Suppressor macrophage (primary cell): Measurements from ENCODE around the gene USP15.

Experiments used
- DNase-seq, 4 experiments: peaks; one replicate each; pipeline ENCODE4 v3.0.0-alpha.2; 2020 to 2022

Gene USP15

GRCh38 chr12:62258231-62258630 lies 2.0 kb upstream of the USP15 start:
- DNase-seq: no peak

DNA sequence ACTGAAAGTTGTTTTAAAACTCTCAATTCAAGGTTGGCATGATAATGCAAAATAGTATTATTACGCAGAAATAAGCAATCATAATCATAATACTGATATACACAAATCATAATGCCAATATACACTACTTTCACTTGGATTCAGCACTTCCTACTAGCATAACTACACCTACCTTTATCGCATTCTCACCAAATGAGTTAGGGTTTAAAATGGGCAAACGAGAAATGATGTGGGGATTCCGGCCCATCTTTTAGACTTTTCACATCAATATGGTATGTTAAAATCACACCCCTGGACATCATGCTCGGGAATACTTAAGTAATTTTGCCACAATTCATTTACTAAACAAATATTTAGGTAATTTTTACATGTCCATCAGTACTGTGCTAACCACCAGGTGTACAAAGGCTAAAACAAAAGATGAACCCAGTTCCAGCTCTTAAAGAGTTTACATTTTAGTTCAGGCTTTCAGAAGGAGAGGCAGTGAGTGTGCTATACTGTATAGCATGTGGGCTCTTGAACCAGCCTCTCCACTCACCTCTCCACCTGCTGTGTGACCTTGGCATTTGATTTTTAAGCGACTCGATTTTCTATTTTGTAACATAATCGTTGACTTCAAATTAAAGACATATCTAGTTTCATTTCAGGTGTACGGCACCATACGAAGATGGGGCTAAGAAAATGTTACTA lies 1.1 kb upstream of the USP15 start:
- peak in 3 of 4 experiments; percentile 3 to 20 (median 10) for DNase-seq

DNA sequence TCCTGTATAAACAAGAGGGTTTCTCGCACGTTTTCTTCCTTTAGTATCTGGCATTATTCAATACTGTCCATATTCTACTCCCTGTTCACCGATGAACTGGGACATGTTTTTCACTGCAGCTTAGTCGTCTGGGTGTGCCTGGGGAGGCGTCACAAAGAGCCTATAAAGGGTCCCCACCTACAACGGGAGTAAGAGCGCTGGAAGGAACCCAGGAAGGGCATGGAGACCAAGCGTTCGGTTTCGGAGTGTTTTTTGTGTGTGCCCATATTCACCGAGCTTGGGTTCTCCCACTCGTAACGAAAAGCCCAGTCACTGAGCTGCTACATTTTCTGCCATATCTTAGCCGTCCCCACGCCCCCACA lies 592 bp upstream of the USP15 start:
- DNase-seq: no peak

DNA sequence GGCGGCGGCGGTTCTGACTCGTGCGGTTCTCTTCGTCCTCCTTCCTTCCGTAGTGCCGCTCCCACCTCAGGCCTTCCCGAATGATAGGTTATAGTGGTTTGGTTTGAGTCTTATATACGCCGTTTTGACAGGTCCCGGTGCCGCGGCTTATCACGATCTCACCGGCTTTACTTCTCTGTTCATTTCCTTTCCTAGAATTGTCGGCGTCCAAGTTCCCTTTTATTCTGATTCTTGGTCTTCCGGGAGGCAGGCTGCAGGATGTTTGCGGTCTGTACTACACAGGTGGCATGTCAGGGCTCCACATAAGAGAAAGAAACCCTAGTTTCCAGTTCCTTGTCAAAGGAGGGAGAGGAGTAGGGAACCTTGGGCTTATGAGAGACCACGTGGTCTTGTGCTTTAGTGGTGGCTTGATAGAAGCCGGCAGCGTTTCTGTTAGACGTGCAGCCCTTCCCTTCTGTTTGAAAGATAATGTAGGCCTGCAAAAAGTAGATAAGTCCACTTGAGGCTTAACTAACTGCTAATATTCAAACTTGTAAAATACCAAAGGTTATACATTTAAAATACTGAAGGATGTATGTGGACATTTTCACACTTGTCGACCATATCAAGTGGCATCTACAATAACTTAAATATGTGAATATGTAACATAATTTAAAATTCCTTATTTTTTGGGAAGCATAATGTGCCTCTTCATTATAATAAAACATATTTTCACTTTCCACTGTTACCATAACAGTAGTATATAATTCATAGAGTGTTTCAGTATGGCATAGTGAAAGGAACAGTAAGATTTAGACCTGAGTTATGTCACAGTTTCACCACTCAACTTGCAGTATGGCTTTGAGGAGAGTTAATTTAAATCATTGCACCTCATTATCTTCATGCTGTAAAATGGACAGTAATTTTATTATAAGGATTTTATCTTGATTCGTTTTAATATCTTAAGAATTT lies 804 bp downstream of the USP15 start:
- DNase-seq: peak; percentile 67 to 83 (median 76)

- DNase-seq: no peak
Measured at GRCh38 chr12:62261876-62262517, 1.8 kb downstream of the USP15 start.

DNA sequence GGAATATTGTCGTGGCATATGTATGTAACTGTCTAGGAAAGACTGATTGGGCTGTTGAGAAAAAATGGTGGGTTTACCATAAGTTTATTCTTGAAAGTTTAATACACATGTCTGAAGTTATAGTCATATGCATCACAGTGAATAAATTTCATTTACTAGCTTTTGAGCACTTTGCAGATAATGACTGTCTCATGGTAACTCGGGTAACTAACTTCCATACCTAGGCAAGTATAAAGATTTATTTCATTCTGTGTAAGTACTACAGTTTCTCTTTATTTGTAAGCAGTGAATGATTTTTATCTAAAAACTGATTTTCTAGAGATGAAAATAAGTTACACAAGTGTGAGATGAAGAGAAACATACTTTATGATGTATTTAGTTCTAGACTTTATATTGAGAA lies 3.0 kb downstream of the USP15 start:
- no peak for DNase-seq

- DNase-seq: no peak
Measured at GRCh38 chr12:62263966-62264365, 3.8 kb downstream of the USP15 start.

- peak in 2 of 4 experiments; percentile 22 to 41 for DNase-seq
Measured at GRCh38 chr12:62264706-62265105, 4.5 kb downstream of the USP15 start.

GRCh38 chr12:62265511-62265910 lies 5.3 kb downstream of the USP15 start:
- no peak for DNase-seq

DNA sequence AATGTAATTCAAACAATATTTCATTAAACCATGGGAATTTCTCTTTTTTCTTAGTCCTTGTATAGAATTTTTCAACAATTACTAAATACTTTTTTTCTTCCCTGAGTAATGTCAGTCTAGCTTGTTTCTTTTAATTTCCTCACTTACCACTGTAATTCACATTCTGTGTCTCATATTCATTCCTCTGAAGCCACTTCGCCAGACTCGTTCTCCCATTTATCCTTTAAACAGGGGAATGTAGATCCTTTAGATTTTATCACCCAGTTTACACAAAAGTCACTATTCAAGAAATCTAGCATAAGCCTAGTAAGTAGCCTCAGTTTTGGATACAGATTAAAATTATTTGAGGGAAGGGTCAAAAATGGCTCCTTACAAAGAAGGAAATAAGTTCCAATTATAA lies 6.8 kb downstream of the USP15 start:
- no peak for DNase-seq

DNA sequence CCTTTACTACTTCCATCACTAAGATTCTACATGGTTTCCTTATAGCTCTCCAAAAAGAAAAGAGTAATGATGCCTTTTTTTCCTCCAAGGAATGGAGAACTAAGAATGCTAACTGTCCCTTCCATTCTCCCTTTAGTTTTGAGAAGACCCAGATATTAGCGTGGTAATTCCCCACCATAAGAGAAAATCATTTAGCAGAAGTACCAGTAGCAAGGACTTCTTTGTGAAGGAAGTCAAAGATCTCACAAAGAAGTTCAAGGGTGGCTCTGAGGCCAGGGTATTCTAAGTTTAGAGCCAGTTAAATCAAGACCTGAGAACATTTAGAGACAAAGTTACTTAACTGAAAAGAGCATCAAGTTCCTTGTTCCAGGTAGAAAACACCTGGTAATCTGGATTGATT lies 7.3 kb downstream of the USP15 start:
- DNase-seq: peak in 2 of 4 experiments; percentile 54 to 56

- DNase-seq: peak in 2 of 4 experiments; percentile 8 to 42
Measured at GRCh38 chr12:62268956-62269355, 8.8 kb downstream of the USP15 start.

GRCh38 chr12:62269464-62270228 lies 9.4 kb downstream of the USP15 start:
- no peak for DNase-seq

DNA sequence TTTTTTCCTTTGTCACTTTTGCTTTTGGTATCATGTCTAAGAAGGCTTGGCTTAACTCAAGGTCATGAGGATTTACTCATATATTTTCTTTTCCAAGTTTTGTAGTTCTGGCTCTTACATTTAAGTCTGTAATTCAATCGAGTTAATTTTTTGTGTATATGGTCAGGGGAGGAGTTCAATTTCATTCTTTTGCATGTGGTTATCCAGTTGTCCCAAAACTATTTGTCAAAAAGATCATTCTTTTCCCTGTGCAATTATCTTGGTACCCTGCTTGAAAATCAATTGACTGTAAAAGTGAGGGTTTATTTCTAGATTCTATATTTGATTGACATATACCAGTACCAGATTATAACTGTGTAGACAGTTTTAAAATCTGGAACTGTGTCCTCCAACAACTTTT lies 10.2 kb downstream of the USP15 start:
- no peak for DNase-seq

DNA sequence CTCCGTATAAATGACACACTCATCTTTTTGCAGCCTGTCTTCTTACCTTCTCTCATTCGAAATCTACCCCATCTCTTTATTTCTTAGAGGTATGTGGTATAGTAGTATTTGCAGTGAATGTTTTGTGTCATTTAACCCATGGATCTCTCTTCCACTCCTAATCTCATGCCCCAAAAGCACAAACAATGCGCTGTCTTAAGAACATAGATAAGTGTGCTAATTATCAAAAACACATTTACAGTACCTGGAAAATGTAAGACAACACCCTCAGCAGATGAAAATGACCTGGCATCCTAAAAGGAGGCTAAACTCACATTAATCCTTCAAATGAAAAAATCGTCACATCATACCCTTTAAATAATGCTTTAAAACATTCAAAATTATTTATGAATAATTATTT lies 10.7 kb downstream of the USP15 start:
- DNase-seq: no peak

DNA sequence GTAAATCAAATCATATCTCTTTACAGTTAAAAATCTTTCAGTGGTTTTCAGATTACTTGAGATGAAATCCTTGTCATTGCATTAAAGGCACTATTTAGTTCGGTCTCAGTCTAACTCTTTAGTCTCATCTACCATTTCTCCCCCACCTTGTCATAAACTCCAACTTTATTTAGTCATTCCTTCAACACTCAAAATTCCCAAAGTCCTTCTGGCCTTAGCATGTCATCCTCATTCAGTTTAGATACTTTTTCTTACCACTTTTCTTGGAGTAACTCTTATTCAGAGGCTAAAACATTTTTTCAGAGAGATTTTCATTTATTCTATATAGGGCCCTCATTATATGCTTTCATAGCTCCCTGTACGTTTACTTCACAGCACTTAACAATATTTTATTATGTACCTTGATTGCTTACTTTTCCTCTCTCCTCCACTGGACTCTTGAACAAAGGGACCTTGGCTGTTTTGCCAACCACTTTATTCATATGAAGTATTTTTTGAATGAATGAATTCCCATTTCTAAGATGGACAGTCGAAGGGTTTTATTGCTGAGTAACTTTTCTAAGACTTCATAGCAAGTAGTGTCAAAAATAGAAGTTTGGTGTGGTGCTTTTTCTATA lies 12.8 kb downstream of the USP15 start:
- DNase-seq: no peak

DNA sequence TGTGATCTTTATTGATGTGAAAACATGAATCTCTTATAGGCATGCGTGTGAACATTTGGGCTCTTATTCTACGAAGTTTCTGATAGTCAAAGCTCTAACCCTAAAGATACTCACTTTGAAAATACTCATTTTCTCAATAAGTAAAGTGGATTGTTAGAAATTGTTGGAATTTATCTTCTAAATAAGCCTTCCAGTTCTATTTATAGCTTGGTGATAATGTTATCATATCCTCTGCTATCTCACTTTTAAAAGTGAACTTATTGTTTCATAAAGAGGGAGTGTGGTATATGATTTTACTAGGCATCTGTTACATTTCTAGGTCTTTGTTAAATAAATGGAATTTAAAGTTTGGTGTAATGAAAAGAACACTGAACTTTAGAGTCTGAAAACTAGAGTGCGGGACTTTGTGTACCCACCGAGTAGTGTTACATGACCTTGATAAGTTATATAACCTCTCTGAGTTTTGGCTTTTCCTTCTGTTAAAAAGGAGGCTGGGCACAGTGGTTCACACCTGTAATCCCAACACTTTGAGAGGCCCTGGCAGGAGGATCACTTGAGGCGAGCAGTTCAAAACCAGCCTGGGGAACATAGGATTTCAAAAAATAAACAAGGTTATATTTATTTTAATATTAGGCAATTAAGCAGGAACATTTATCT lies 13.6 kb downstream of the USP15 start:
- DNase-seq: no peak

GRCh38 chr12:62278022-62278421 lies 17.8 kb downstream of the USP15 start:
- no peak for DNase-seq

- no peak for DNase-seq
Measured at GRCh38 chr12:62279058-62279457, 18.9 kb downstream of the USP15 start.

GRCh38 chr12:62279961-62280360 lies 19.8 kb downstream of the USP15 start:
- DNase-seq: no peak

GRCh38 chr12:62282057-62282774 lies 22.0 kb downstream of the USP15 start:
- no peak for DNase-seq
